Limb (tissue), 2 donors: Measurements from ENCODE around the gene C14orf180.

Experiments used
- DNase-seq, 2 donors: peaks; one replicate each; pipeline ENCODE4 v3.0.0-alpha.2; 2016; ENCODE audit errors: extremely low spot score in 2 of 2

Gene C14orf180

GRCh38 chr14:104593710-104594136 is 14.2 kb downstream of the C14orf180 start:
- no peak for DNase-seq

GRCh38 chr14:104594310-104595046 is 14.9 kb downstream of the C14orf180 start:
- DNase-seq = no peak

GRCh38 chr14:104595116-104595675 is 15.6 kb downstream of the C14orf180 start:
- DNase-seq = peak in 1 of 2 donors; percentile 8

GRCh38 chr14:104595911-104596450 is 16.4 kb downstream of the C14orf180 start:
- DNase-seq = no peak

- DNase-seq = peak in 1 of 2 donors; percentile 10
Observed at GRCh38 chr14:104596451-104596918, 16.9 kb downstream of the C14orf180 start.

GRCh38 chr14:104596927-104597351 is 17.4 kb downstream of the C14orf180 start:
- DNase-seq = peak in 1 of 2 donors; percentile 17

GRCh38 chr14:104597576-104597975 is 18.0 kb downstream of the C14orf180 start:
- DNase-seq = no peak

GRCh38 chr14:104598039-104598909 is 18.7 kb downstream of the C14orf180 start:
- DNase-seq = peak in 1 of 2 donors; percentile 27

GRCh38 chr14:104598910-104599273 is 19.3 kb downstream of the C14orf180 start:
- peak in 1 of 2 donors; percentile 16 for DNase-seq

GRCh38 chr14:104599446-104599845 is 19.9 kb downstream of the C14orf180 start:
- peak in 1 of 2 donors; percentile 16 for DNase-seq

GRCh38 chr14:104600141-104600643 is 20.6 kb downstream of the C14orf180 start:
- DNase-seq = peak; percentile 27 to 63

GRCh38 chr14:104600805-104601204 is 21.2 kb downstream of the C14orf180 start:
- DNase-seq = peak in 1 of 2 donors; percentile 20

- peak in 1 of 2 donors; percentile 35 for DNase-seq
Observed at GRCh38 chr14:104601786-104602185, 22.2 kb downstream of the C14orf180 start.

GRCh38 chr14:104602315-104602932 is 22.9 kb downstream of the C14orf180 start:
- no peak for DNase-seq

GRCh38 chr14:104602933-104603325 is 23.4 kb downstream of the C14orf180 start:
- DNase-seq = peak in 1 of 2 donors; percentile 19

GRCh38 chr14:104603711-104604401 is 24.3 kb downstream of the C14orf180 start:
- DNase-seq = peak in 1 of 2 donors; percentile 42

GRCh38 chr14:104604458-104605449 is 25.2 kb downstream of the C14orf180 start, which contains the start of gene TMEM179:
TMEM179 (minus strand) TSS chr14:104604772; CDS start chr14:104604741, 31 bp downstream.
- peak; percentile 26 to 81 for DNase-seq

- DNase-seq = no peak
Observed at GRCh38 chr14:104609666-104610065, 30.1 kb downstream of the C14orf180 start.
